Astrocyte (in vitro differentiated cells and primary cell): ENCODE data around the gene TMIGD3.

Experiments
- CTCF ChIP-seq: IDR thresholded peaks from 2 replicates; pipeline ENCODE4 v1.5.1; 2011; ENCODE audit warnings: low read depth, mild to moderate bottlenecking, inconsistent platforms, low read length, moderate library complexity; ENCODE audit not compliant: insufficient read depth
- EZH2 ChIP-seq: IDR thresholded peaks from 2 replicates; pipeline ENCODE4 v1.6.1; 2012; ENCODE audit warnings: mild to moderate bottlenecking, low read length, inconsistent platforms; ENCODE audit not compliant: insufficient read depth

GRCh38 chr1:111441573-111442192 is 61.8 kb downstream of the TMIGD3 start:
- TF ChIP-seq CTCF (peak; percentile 37), EZH2 (no peak)
